ENCODE data around the gene MFN2.

MFN2 gene

GRCh38 chr1:12052997-12053686, 72.9 kb downstream of the MFN2 start:
- no peak for DNase-seq

- no peak for DNase-seq
These were observed 73.7 kb downstream of the MFN2 start for GRCh38 chr1:12053752-12054548.

- DNase-seq: no peak
These were observed 75.0 kb downstream of the MFN2 start for GRCh38 chr1:12055259-12055658.

- DNase-seq: no peak
These were observed 76.1 kb downstream of the MFN2 start for GRCh38 chr1:12056331-12056841.

GRCh38 chr1:12057382-12057781, 77.1 kb downstream of the MFN2 start:
- DNase-seq: no peak

- DNase-seq: no peak
These were observed 77.9 kb downstream of the MFN2 start for GRCh38 chr1:12057940-12058687.

- DNase-seq: no peak
These were observed 79.0 kb downstream of the MFN2 start for GRCh38 chr1:12059226-12059625.

GRCh38 chr1:12059722-12060464, 79.6 kb downstream of the MFN2 start:
- DNase-seq: no peak

DNA sequence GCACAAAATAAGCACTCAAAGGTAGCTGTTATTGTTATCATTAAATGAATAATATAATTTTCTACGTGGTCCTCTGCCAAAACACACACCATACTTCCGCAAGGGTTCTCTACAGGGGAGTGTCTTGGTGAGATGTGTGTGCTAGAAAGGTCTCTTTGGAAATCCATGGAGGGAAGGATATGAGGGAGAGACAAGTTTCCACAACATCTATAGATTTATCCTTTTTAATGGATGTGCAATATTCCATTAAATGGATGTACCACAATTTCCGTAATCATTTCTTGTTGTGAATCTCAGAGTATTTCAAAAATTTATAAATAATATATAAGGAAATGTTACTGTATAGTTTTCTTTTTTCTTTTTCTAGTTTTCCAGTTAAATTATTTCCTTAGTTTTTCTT, 80.3 kb downstream of the MFN2 start:
- DNase-seq: no peak
